ENCODE data around the gene CRKL.
"Not testable (repeated sequence)": the region's sequence is repeated elsewhere in the genome, so short reads cannot be mapped to it uniquely, and the experiment has no call there.

Gene CRKL

GRCh38 chr22:20937031-20937793 lies 20.0 kb downstream of the CRKL start:
- no peak for DNase-seq

DNA sequence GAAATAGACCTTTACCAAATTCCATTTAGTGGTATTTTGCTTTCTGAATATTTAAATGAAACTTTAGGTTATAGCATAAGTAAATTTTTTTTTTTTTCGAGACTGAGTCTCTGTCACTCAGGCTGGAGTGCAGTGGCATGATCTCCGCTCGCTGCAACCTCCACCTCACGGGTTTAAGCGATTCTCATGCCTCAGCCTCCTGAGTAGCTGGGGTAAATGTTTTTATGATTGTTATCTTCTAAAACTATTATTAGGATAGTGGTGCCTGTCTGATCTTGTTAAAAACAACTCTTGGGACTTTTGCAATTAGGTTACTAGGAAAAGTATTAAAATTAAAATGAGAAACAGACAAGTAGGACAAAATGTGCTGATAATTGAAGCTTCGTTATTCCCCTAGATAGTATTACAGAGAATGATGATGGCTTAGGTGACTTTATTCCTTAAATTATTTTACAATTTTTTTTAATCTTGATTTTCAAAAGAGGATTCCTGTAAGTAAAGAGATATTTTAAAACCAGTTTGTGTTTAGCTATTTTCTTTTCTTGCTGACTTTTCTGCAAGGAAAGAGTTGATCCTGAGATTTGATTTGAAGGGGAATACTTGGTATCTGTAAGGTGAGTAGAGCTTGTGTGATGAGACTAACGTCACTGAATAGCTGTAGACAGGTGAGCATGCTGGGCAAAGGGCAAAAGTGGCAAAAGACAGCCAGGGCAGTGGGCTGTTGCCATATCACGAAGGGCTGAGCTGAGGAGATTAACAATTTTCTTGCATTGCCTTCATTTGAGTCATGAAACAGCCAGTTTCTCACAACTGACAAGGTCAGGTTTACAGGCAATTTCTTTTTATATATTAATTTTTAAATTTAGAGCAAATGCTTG lies 20.8 kb downstream of the CRKL start:
- no peak for DNase-seq

- not testable (repeated sequence) for DNase-seq
These were observed 22.4 kb downstream of the CRKL start for GRCh38 chr22:20939457-20940185.

GRCh38 chr22:20940186-20940651 lies 23.0 kb downstream of the CRKL start:
- no peak for DNase-seq

DNA sequence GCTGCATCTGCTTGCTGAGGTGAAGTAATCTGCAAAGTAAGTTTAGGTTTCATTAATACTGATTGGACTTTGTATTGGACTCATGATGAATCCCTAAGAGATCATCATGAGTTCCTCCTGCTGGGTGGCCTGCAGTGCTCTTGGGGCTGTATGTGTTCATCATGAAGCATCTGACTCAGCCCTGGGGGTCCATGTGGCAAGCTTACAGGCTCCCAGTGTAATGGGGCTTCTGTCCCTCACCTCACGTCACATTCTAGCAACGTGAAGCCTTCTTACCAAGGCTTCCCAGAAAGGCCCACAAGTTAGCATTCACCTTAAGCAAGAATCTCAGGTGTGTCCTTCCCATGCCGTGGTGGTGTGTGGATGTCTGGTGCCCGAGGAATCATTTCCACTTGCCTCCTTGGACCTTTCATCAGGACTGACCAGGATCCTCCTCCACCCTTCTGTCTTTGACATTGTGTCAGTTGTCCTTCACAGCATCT lies 23.7 kb downstream of the CRKL start:
- no peak for DNase-seq

DNA sequence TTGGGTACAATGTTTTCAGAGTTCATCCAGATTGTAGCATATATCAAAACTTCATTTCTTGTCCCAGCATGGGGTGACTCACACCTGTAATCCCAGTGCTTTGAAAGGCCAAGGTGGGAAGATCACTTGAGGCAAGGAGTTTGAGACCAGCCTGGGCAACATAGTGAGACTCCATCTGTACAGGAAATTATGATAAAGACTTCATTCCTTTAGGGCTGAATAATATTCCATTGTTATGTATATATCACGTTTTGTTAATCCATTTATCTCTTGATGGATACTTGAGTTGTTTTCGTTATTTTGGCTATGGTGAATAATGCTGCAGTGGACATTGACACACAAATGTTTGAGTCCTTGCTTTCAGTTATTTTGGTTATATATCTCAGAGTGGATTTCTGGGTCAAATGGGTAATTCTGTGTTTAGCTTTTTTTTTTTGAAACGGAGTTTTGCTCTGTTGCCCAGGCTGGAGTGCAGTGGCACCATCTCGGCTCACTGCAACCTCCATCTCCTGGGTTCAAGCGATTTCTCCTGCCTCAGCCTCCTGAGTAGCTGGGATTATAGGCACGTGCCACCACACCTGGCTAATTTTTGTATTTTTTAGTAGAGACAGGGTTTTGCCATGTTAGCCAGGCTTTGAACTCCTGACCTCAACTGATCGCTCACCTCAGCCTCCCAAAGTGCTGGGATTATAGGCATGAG lies 25.1 kb downstream of the CRKL start:
- not testable (repeated sequence) for DNase-seq

DNA sequence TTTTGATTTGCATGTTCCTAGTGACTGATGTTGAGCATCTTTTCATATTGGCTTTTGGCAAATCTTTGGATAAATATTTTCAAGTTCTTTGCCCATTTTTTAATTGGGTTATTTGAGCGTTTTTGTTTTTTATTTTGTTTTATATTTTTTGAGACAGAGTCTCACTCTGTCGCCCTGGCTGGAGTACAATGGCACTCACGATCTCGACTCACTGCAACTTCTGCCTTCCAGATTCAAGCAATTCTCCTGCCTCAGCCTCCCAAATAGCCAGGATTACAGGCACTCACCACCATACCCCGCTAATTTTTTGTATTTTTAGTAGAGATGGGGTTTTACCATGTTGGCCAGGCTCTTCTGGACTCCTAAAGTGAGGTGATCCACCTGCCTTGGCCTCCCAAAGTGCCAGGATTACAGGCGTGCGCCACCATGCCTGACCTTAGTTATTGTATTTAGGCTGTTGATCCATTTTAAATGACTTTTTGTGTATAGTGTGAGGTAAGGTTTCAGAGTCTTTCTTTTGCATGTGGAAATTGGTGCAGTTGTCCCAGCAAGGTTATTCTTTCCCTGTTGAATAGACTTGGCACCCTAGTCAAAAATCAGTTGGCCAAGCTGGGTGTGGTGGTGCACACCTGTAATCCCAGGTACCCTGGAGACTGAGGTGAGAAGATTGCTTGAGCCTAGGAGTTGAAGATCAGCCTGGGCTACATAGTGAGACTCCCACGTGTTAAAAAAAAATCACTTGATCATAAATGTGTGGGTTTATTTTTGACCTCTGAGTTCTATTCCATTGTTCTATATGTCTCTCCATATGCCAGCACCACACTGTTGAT lies 26.1 kb downstream of the CRKL start:
- no peak for DNase-seq

DNA sequence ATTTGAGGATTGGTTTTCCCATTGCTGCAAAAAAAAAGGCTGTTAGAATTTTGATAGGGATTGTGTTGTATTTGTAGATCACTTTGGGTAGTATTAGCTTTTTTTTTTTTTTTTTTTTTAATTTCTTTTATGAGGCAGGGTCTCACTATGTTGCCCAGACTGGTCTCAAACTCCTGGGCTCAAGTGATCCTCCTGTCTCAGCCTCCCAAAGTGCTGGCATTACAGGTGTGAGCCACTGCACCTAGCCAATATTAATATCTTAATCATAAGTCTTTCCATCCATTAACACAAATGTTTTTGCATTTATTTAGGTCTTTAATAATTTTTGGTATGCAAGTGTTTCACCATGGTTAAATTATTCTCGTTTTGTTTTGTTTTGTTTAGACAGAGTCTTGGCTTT lies 26.8 kb downstream of the CRKL start:
- DNase-seq: no peak

DNA sequence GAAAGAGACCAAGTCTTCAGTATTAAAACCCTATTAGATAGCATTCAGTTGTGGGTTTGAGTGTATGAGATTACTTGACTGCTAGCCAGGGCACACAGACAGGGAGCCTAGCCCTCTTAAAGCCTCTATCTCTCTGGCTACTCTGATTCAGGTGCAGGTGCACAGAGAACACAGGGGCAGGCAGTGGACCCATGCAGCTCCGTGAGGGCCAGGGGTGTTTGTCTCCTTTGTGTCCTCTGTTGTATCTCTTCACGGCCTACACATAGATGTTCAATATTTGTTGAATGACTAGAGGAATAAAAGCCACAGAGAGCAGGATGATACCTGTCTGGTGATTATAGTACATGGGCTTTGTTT lies 28.3 kb downstream of the CRKL start:
- no peak for DNase-seq

GRCh38 chr22:20946080-20946986 lies 29.1 kb downstream of the CRKL start:
- no peak for DNase-seq

DNA sequence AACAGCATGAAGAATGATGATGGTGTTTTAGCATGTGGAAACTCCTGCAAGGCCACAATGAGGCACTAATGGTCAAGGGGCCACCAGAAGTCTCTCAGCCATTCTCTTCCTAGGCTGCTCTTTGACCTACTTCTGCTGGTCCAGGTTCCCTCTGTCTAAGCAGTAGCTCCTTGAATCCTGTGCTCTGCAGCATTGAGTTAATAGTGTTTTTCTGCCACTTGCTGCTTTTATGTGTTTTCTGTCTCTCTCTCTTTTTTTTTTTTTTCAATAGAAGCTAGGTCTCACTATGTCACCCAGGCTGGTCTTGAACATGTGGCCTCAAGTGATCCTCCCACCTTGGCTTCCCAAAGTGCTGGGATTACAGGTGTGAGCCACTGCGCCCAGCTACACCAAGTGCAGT lies 29.8 kb downstream of the CRKL start:
- no peak for DNase-seq

DNA sequence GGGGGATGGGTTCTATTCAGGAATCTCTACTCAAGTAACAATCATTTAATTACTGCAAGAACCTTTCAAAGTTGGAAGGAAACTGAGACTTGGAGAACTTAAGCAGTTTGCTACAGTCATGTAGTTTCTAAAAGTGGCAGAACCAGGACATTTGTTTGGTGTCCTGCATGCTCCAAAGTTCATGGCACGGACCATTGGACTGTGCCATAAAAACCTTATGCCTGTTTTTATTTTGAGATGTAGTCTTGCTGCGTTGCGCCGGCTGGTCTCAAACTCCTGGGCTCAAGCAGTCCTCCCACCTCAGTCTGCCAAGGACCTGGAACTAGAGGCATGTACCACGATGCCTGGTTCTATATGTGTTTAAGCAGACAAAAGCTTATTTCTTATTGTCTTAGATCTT lies 31.2 kb downstream of the CRKL start:
- DNase-seq: no peak

GRCh38 chr22:20948989-20949388 lies 31.8 kb downstream of the CRKL start:
- no peak for DNase-seq

- DNase-seq: no peak
These were observed 32.5 kb downstream of the CRKL start for GRCh38 chr22:20949698-20950183.

DNA sequence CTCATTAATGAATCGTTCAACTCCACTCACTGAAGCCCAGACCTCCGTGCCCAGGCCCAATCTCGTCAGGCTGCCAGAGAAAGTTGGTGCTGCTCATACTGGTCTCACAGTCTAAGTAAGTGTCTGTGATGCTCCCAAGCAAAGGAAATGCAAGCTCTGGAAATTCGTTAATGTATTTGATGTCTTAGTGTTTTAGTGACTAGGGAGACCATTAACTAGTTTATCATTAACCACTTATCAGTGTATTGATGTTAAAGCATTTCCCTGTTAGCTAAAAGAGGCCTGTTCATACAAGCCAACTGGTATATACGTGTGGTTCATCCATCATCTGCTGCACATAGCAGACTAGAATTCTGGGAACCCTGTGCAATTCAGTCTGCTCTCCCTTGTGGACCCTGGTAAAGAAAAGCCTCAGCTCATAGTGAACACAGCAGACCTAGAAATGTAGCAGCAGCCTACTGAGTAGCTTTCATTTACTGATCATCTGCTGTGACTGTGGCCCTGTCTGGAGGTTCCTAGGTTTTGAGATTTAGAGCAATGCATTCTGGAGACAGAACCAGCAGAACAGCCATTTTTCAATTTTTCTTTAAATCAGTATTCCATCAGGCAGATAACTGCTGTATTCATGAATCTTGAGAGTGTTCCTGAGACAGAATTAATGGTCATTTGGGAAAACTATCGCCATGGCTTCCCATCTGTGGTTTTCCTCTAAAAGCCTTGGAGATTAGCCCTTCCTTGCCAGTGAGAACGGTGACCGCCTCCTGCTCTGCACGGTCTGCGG lies 34.1 kb downstream of the CRKL start:
- no peak for DNase-seq

- DNase-seq: no peak
These were observed 34.7 kb downstream of the CRKL start for GRCh38 chr22:20951932-20952380.

- no peak for DNase-seq
These were observed 35.5 kb downstream of the CRKL start for GRCh38 chr22:20952544-20953341.

DNA sequence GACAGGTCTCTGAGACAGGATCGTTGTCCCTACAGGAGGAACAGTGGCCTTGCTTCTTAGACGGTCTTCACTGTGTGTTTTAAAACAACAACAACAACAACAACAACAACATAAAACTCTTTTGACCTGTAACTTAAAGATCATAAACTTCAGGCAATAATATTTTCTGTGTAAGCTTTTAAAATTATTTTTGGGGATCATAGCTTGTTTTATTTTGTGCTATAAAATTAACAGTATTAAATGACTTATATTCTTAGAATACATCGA lies 36.1 kb downstream of the CRKL start:
- no peak for DNase-seq
